ENCODE results near the gene HCFC1. TPM values are rescaled to one million over a fixed set of nuclear protein-coding genes. Genes with fewer than 3 reads are reported as not detected.
A peak's percentile ranks its signal among the peaks of the same experiment; 100 is the strongest.
"Not testable (repeated sequence)": the region's sequence is repeated elsewhere in the genome, so short reads cannot be mapped to it uniquely, and the experiment has no call there.

The HCFC1 gene
- total RNA-seq, 1 donor from 2014 or later = 48.4 TPM

GRCh38 chrX:153984351-153985178 is 12.9 kb upstream of the HCFC1 start:
- intact Hi-C loops (cut with DNase I) = no loop called here
- Histone ChIP-seq H3K36me3 (no peaks in the 10 kb centered on the region), H3K4me3 (no peak overlapping the region), H3K4me1 (peaks cover 13% of the 10 kb centered on the region), H3K27ac (peak overlapping the region; percentile 83), H3K27me3 (ENCODE audit: low read depth) (no peaks in the 10 kb centered on the region), H3K9me3 (no peaks in the 10 kb centered on the region)
- TF ChIP-seq CTCF (IDR thresholded peaks at IDR 0.05) = no peak
- no peak for DNase-seq
- ATAC-seq = no peak

GRCh38 chrX:153983321-153983801 is 11.7 kb upstream of the HCFC1 start:
- H3K36me3 ChIP-seq = no peaks in the 10 kb centered on the region
- no peaks in the 10 kb centered on the region for H3K9me3 ChIP-seq
- peaks cover 13% of the 10 kb centered on the region for H3K4me1 ChIP-seq
- ATAC-seq = no peak
- H3K27ac ChIP-seq = no peak overlapping the region
- intact Hi-C loops (cut with DNase I) = no loop called here
- H3K27me3 ChIP-seq (ENCODE audit: low read depth) = no peaks in the 10 kb centered on the region
- no peak overlapping the region for H3K4me3 ChIP-seq
- DNase-seq = no peak
- TF ChIP-seq CTCF (IDR thresholded peaks at IDR 0.05) = no peak

- peak; percentile 73 for DNase-seq
Measured at GRCh38 chrX:153981771-153982533, 10.3 kb upstream of the HCFC1 start.

GRCh38 chrX:153981231-153981630 is 9.6 kb upstream of the HCFC1 start:
- Histone ChIP-seq H3K27ac (peak overlapping the region; percentile 49), H3K4me3 (no peak overlapping the region), H3K36me3 (no peaks in the 10 kb centered on the region), H3K9me3 (no peaks in the 10 kb centered on the region), H3K27me3 (ENCODE audit: low read depth) (no peaks in the 10 kb centered on the region), H3K4me1 (peaks cover 13% of the 10 kb centered on the region)
- intact Hi-C loops (cut with DNase I) = no loop called here
- no peak for ATAC-seq
- DNase-seq = no peak
- no peak for TF ChIP-seq CTCF (IDR thresholded peaks at IDR 0.05)

More at GRCh38 chrX:153981771-153982533, 10.3 kb upstream of the HCFC1 start:
- Histone ChIP-seq H3K36me3 (no peaks in the 10 kb centered on the region), H3K27ac (peak overlapping the region; percentile 49), H3K4me3 (no peak overlapping the region), H3K27me3 (ENCODE audit: low read depth) (no peaks in the 10 kb centered on the region), H3K4me1 (peaks cover 13% of the 10 kb centered on the region), H3K9me3 (no peaks in the 10 kb centered on the region)
- TF ChIP-seq CTCF (IDR thresholded peaks at IDR 0.05) = no peak
- intact Hi-C loops (cut with DNase I) = no loop called here
- ATAC-seq = peak; percentile 35 to 64

GRCh38 chrX:153980394-153980793 is 8.8 kb upstream of the HCFC1 start:
- H3K36me3 ChIP-seq; intact Hi-C loops (cut with DNase I); H3K4me3 ChIP-seq; H3K27me3 ChIP-seq (ENCODE audit: low read depth); DNase-seq; H3K9me3 ChIP-seq; ATAC-seq; H3K27ac ChIP-seq: not testable (repeated sequence)
- peaks cover 13% of the 10 kb centered on the region for H3K4me1 ChIP-seq

Data from lower lobe of right lung (tissue), 2 donors.